Spinal cord (tissue), 10 donors: ENCODE results near the gene SGMS1. TPM values are rescaled to one million over a fixed set of nuclear protein-coding genes. Genes with fewer than 3 reads are reported as not detected.

ENCODE experiments used
- DNase-seq, 6 donors: peaks; one replicate each; pipeline versions ENCODE4 v3.0.0 to v3.0.0-alpha.2; 2013 to 2015; ENCODE audit warnings: low spot score in 6 of 6, low read depth in 4 of 6
- H3K27ac ChIP-seq: one replicate; pipeline ENCODE4 v1.5.1; 2013; ENCODE audit warnings: low read depth, low read length, control low read depth
- H3K27me3 ChIP-seq: one replicate; pipeline ENCODE4 v1.6.1; 2013; ENCODE audit warnings: low read length; ENCODE audit not compliant: control insufficient read depth, insufficient read depth
- H3K36me3 ChIP-seq: one replicate; pipeline ENCODE4 v1.6.1; 2013; ENCODE audit warnings: low read length; ENCODE audit not compliant: control insufficient read depth, insufficient read depth
- H3K4me1 ChIP-seq: one replicate; pipeline ENCODE4 v1.6.1; 2013; ENCODE audit warnings: low read length; ENCODE audit not compliant: control insufficient read depth, insufficient read depth
- H3K4me3 ChIP-seq: one replicate; pipeline ENCODE4 v1.5.1; 2013; ENCODE audit warnings: low read depth, low read length, control low read depth
- H3K9me3 ChIP-seq: one replicate; pipeline ENCODE4 v1.6.1; 2013; ENCODE audit warnings: low read length; ENCODE audit not compliant: control insufficient read depth, insufficient read depth
- WGBS: methylation state at CpG from one replicate; pipeline ENCODE4 v1.1.5; 2013; ENCODE audit warnings: missing lambda C conversion rate; ENCODE audit not compliant: insufficient coverage; 5-methylcytosine and 5-hydroxymethylcytosine counted together
- polyA plus RNA-seq, 2 donors: library from polyadenylated mRNA; unstranded; fragments of 120-200 nt; gene quantifications; one replicate each; pipeline ENCODE4 v1.2.1, GENCODE V29; 2013; ENCODE audit not compliant: insufficient read length in 2 of 2
- total RNA-seq, 2 donors: library from RNA; depleted of rRNA in 1 of 2; stranded (reverse); fragments of 120-200 nt in 1 of 2; fragments of >200 nt in 1 of 2; gene quantifications; one replicate each; pipeline versions ENCODE4 v1.2.3 to v1.2.4, GENCODE V29; 2013 to 2014
- donor health status: healthy.

SGMS1 gene
- total and polyA plus RNA-seq, 4 donors = 24.5 to 57.2 (median 40.5) TPM

GRCh38 chr10:50405723-50406122, 218.0 kb downstream of the SGMS1 start:
- Histone ChIP-seq H3K27ac (no peak overlapping the region), H3K36me3 (no peaks in the 10 kb centered on the region), H3K27me3 (no peaks in the 10 kb centered on the region), H3K4me3 (no peak overlapping the region), H3K4me1 (no peaks in the 10 kb centered on the region), H3K9me3 (peaks cover 3% of the 10 kb centered on the region)
- DNase-seq = no peak

DNA sequence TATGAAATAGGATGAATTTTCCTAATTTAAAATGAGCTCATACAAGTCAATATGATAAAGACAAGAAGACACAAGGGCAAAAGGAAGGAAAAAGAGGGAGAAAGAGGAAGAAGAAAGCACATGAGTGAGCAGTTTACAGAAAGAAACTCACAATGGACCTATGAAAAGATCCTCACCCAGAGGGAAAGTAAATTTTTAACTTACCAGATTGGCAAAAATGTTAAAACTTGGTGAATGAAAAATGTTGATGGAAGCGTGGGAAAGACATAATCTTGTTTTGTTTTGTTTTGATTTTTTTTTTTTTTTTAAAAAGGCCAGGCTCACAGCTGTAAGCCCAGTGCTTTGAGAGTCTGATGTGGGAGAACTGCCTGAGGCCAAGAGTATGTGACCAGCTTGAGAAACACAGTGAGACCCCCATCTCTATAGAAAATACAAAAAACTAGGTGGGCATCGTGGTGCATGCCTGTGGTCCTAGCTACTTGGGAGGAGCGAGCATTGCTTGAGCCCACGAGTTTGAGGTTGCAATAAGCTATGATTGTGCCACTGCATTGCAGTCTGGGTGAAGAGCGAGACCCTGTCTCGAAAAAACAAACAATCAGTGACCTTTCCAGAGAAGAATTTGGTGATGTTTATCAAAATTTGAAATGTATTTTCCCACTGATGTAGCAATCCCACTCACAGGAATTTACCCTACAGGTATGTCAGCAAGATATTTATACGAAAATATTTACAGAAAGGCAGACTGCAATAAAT, 219.6 kb downstream of the SGMS1 start:
- H3K27ac ChIP-seq = no peak overlapping the region
- H3K4me1 ChIP-seq = no peaks in the 10 kb centered on the region
- no peak overlapping the region for H3K4me3 ChIP-seq
- no peaks in the 10 kb centered on the region for H3K27me3 ChIP-seq
- no peaks in the 10 kb centered on the region for H3K36me3 ChIP-seq
- H3K9me3 ChIP-seq = peaks cover 3% of the 10 kb centered on the region
- 81% methylated on average over 4 of the region's 7 CpGs for WGBS
- no peak for DNase-seq

GRCh38 chr10:50403074-50403473, 220.7 kb downstream of the SGMS1 start:
- Histone ChIP-seq H3K4me1 (no peaks in the 10 kb centered on the region), H3K27me3 (no peaks in the 10 kb centered on the region), H3K36me3 (no peaks in the 10 kb centered on the region), H3K27ac (no peak overlapping the region), H3K9me3 (peaks cover 3% of the 10 kb centered on the region), H3K4me3 (no peak overlapping the region)
- no CpG with 5 or more reads among the region's 6 CpGs for WGBS
- no peak for DNase-seq

- no CpG with 5 or more reads among the region's 1 CpG for WGBS
- DNase-seq = no peak
Measured at GRCh38 chr10:50402466-50402865, 221.3 kb downstream of the SGMS1 start.

GRCh38 chr10:50400694-50401093, 223.1 kb downstream of the SGMS1 start:
- H3K27me3 ChIP-seq = no peaks in the 10 kb centered on the region
- WGBS = 100% methylated on average over 2 of the region's 3 CpGs
- H3K27ac ChIP-seq = no peak overlapping the region

More at GRCh38 chr10:50402466-50402865, 221.3 kb downstream of the SGMS1 start:
- Histone ChIP-seq H3K27me3 (no peaks in the 10 kb centered on the region), H3K27ac (no peak overlapping the region), H3K9me3 (peaks cover 3% of the 10 kb centered on the region), H3K4me1 (no peaks in the 10 kb centered on the region), H3K4me3 (no peak overlapping the region), H3K36me3 (no peaks in the 10 kb centered on the region)

DNA sequence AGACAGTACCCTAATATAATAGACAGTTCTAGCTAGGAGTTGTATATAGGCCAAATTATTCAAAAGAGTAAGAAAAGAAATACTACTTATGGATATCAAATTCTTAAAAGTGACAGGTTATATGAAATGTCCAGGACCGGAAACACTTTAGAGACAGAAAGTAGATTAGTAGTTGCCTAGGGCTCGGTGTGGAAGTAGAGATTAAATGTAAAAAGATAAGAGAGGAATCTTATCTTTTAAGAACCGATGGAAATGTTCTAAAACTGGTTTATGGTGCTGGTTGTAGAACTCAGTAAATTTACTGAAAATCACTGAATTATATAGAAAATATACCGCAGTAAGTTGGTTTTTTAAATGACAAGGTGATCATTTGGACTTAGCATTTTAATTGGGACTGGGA, 224.9 kb downstream of the SGMS1 start:
- no peaks in the 10 kb centered on the region for H3K9me3 ChIP-seq
- H3K27ac ChIP-seq = no peak overlapping the region
- H3K4me1 ChIP-seq = no peaks in the 10 kb centered on the region
- H3K27me3 ChIP-seq = no peaks in the 10 kb centered on the region
- no CpG with 5 or more reads among the region's 4 CpGs for WGBS
- no peak for DNase-seq
- no peaks in the 10 kb centered on the region for H3K36me3 ChIP-seq
- H3K4me3 ChIP-seq = no peak overlapping the region

More at GRCh38 chr10:50400694-50401093, 223.1 kb downstream of the SGMS1 start:
- Histone ChIP-seq H3K9me3 (no peaks in the 10 kb centered on the region), H3K36me3 (no peaks in the 10 kb centered on the region), H3K4me1 (no peaks in the 10 kb centered on the region), H3K4me3 (no peak overlapping the region)
- no peak for DNase-seq

- no peak overlapping the region for H3K27ac ChIP-seq
- no peak for DNase-seq
- H3K4me3 ChIP-seq = no peak overlapping the region
- H3K36me3 ChIP-seq = no peaks in the 10 kb centered on the region
- H3K27me3 ChIP-seq = no peaks in the 10 kb centered on the region
- no peaks in the 10 kb centered on the region for H3K9me3 ChIP-seq
- WGBS = no CpG with 5 or more reads among the region's 2 CpGs
- H3K4me1 ChIP-seq = no peaks in the 10 kb centered on the region
Measured at GRCh38 chr10:50398381-50398780, 225.4 kb downstream of the SGMS1 start.

GRCh38 chr10:50397312-50398140, 226.2 kb downstream of the SGMS1 start:
- H3K36me3 ChIP-seq = no peaks in the 10 kb centered on the region
- WGBS = no CpG with 5 or more reads among the region's 8 CpGs
- no peaks in the 10 kb centered on the region for H3K9me3 ChIP-seq
- no peaks in the 10 kb centered on the region for H3K27me3 ChIP-seq
- H3K27ac ChIP-seq = no peak overlapping the region
- no peak overlapping the region for H3K4me3 ChIP-seq
- no peaks in the 10 kb centered on the region for H3K4me1 ChIP-seq
- DNase-seq = no peak

GRCh38 chr10:50396491-50397311, 227.1 kb downstream of the SGMS1 start:
- H3K4me3 ChIP-seq = no peak overlapping the region
- H3K9me3 ChIP-seq = no peaks in the 10 kb centered on the region
- no peak overlapping the region for H3K27ac ChIP-seq
- H3K36me3 ChIP-seq = no peaks in the 10 kb centered on the region
- H3K4me1 ChIP-seq = no peaks in the 10 kb centered on the region
- no peak for DNase-seq
- no peaks in the 10 kb centered on the region for H3K27me3 ChIP-seq
- WGBS = no CpG with 5 or more reads among the region's 7 CpGs
